Stimulated activated CD8-positive, alpha-beta memory T cell treated with anti-CD3 and anti-CD28 coated beads, Interleukin-7, amount 100 ng/mL, for 1 hour (primary cell): Measurements from ENCODE around the gene PRKCE.

Experiments
- DNase-seq, 2 donors: peaks; one replicate each; pipeline ENCODE4 v3.0.0-alpha.2; 2020; ENCODE audit warnings: low read depth in 2 of 2

The PRKCE gene

DNA sequence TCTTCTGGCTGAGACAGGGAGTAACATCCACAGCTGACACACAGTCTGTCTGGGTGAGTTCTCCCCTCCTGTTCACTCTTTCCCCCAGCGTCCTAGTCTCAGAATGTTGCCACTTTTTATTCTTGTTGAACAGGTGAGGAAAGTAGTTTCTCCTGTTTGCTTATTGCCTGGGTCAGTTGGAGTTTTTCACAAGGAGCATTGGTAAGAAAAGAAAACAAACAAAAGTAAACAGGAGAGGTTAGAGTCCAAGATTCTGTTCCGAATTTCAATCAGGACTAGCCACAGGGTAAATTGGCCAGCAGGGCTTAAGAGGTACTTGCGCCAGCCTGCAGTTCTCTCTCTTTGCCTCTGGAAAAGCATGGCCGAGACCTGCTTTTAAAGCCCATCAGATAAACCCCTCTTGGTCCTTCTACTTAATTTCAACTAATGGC lies 390.7 kb downstream of the PRKCE start:
- no peak for DNase-seq

DNA sequence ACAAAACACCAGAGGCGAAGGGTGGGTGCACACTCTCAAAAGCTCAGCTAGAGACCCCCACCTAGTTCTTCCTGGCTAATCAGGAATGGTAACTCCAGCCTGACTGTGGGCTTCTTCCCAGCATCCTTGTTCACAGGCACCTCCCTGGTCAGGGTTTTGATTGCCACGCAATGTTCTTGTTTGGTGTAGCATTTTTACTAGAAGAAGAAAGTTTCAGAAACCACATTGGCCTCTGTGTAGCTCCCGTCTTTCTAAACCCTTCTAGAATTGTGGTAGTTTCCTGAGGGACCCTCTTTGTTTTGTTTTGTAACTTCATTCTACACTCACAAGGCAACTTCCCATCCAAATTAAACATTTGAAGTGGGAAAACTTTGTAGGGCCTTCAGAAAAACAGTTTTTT lies 391.2 kb downstream of the PRKCE start:
- DNase-seq, result no peak

- DNase-seq, result no peak
Observed at GRCh38 chr2:46045888-46046287, 394.4 kb downstream of the PRKCE start.

DNA sequence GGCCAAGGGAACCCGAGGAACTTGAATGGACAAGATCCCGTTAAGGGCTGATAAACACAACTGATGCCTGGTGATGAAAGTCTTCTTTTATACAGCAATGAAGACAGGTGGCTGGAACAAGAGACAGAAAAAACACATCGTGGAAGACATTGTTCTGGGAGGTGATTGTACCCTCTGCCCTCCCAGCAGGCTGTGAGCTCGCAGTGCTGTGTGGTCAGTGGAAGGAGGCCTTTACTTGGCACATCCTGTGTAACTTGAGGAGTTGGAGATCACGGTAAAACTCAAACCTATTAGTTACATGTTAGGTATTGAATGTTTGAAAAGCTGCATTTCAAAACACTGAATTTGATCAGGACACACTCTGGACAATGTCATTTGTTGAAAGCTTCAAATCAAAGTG lies 395.8 kb downstream of the PRKCE start:
- DNase-seq, result no peak

DNA sequence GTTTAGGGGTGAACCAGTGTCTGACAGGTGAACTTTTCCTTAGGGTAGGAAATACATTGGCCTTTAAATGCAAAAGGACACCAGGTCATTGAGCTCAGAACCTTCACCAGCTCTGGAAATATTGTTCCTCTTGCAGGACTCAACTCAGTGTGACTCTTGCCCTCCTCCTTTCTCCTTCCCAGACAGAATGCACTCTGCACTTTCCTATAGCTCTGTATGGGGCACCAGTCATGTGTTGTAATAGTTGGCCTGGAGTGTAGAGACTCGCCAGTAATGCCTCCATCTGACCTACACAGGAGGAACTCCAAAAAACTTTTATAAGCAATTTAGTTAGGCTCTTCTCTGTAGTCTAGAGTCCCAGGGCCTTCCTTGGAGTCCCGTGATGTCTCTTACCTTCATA lies 397.2 kb downstream of the PRKCE start:
- no peak for DNase-seq

GRCh38 chr2:46050027-46050426 lies 398.6 kb downstream of the PRKCE start:
- DNase-seq, result no peak

- no peak for DNase-seq
Observed at GRCh38 chr2:46050489-46050888, 399.0 kb downstream of the PRKCE start.

GRCh38 chr2:46051085-46051484 lies 399.6 kb downstream of the PRKCE start:
- DNase-seq, result no peak

GRCh38 chr2:46053564-46053963 lies 402.1 kb downstream of the PRKCE start:
- DNase-seq, result no peak

- no peak for DNase-seq
Observed at GRCh38 chr2:46056541-46056940, 405.1 kb downstream of the PRKCE start.

DNA sequence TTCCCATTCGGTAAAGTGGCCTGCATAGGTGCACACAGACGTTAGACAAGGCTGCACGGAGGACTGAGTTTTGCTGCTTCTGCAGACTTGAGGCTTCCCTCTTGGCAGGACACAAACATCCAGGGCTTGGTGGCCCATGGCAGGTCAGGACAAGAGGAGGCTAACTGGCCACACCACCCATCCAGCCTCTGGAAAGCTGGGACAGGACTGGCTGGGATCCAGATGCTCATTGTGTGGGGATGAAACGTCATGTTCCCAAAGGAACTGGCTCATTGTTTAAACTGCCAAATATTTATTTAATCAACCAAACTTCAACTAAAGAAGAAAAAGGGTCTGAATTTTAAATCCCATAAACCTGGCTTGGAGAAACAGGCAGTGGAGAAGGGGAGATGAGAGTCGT lies 406.7 kb downstream of the PRKCE start:
- DNase-seq, result no peak

- peak; percentile 24 to 49 for DNase-seq
Observed at GRCh38 chr2:46062637-46063412, 411.4 kb downstream of the PRKCE start.

DNA sequence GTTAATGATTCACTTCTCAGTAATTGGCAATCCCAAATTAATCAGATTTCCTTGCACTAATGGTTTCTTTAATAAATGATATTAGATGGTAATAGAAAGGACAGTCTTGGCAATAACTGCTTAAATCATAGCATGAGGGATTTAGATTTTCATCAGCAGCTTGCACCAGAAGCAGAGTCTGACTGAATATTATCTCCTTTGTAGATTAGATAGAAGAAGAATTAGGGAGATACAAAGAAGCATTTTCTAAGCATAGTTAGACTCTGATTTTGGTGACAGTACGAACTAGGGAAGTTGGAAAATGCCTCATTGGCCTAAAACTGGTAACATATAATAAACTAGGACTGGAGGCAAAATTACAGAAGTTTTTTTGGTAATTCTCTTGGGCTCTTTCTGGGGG lies 412.9 kb downstream of the PRKCE start:
- no peak for DNase-seq

DNA sequence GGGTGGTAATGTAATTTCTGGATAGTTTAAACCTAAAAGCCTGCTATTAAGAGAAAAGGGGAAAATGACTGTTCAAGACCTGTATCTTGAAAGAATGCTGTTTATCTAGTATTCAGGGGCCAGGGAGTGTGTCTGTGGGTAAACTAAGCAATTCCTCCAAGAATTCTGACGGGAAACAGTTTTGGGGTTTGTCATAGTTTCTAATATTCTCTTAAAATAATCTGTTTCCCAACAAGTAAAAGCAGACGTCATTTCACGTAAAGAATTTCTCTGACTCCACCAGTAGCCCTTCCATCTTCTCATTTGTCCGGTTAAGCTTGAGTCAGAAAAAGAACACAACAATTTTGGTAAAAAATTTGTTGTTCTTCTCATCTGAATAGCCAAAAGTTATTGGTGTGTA lies 413.7 kb downstream of the PRKCE start:
- DNase-seq, result no peak

DNA sequence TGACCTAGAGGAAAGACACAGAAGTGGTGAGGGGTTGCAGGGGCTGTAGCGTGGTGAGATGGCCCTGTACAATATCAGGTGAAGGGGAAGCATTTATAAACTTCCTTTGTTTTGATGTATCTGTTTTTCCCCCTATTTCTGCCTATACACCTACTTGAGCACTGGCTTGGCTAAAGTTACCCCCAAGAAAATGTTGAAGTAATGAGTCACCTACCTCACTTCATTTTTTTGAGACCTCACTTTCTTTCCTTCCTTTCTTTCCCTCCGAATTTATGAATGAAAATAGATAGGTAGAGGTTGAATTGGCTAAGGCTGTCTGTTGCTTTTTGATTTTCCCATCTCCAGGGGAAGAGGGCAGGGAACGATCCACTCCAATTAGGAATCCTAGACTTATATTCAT lies 414.6 kb downstream of the PRKCE start:
- no peak for DNase-seq

- no peak for DNase-seq
Observed at GRCh38 chr2:46066601-46067000, 415.1 kb downstream of the PRKCE start.

- DNase-seq, result no peak
Observed at GRCh38 chr2:46067062-46067461, 415.6 kb downstream of the PRKCE start.

DNA sequence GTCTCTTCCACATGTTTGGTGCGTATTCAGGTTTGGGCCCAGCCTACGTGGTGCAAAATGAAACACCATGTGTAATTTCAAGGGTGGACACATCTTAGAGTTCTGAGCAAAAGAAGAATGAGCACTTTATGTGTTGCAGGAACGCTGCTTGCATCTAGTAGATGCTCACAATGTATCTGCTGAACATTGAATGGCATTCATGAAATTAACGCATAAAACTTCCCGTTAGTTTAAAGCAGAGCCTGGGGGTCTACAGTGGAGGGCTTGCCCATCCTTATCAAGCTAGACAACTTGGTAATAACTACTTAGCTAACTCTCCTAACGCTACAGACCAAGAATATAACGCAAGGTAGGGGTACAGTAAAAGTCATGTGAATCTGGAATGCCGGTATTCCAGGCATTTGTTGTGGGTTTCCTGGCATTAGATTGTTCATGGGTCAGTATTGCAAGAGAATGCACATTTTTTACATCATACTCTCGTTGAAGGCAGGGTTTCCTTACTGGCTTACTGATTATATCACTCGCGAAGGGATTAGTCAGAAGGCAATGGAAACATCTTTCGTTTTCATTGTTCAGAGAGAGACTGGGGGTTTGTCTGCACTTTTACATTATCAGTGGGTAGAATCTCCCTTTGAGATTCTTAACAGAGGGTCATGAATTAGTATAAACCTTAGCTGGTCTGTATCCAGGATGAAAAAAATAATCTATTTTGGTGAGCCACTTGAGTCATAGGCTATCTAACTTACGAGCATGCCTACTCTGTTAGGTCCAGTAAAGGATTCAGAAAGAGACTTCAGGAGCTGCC lies 416.2 kb downstream of the PRKCE start:
- no peak for DNase-seq

DNA sequence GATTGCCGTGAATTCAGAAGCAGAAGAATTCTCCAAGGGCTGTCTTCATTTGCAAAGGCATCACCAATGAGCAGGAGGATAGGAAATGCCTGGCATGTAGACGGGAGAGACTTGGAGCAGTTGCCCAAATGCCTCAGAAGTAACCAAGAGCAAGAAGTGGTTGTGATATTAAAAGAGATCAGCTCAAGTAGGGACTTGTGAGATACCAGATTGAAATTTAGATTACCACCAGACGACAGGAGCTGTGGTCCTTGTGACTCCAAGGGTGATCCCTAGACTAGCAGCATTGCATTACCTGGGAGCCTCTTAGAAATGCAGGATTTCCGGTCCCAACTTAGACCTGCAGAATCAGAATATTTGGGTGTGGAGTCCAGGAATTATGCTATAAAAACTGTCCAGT lies 417.2 kb downstream of the PRKCE start:
- no peak for DNase-seq

DNA sequence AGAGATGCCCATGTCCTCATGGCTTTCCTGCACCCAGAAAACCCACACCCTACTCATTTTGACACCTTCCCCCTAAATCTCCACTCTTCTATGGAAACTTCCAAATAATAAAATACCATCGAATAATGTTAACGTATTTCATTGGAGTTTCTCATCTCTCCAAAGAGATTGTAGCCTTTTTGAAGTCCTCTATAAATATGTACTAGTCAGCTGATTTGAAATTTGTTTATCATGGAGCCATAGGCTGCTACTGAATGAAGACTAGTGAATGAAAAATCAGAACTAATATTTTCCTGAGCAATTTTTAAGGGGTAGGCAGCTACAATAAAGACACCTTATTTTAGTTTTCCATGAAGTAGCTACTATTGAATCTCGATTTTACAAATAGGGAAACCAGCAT lies 419.6 kb downstream of the PRKCE start:
- DNase-seq, result no peak

- no peak for DNase-seq
Observed at GRCh38 chr2:46072101-46072820, 420.8 kb downstream of the PRKCE start.

DNA sequence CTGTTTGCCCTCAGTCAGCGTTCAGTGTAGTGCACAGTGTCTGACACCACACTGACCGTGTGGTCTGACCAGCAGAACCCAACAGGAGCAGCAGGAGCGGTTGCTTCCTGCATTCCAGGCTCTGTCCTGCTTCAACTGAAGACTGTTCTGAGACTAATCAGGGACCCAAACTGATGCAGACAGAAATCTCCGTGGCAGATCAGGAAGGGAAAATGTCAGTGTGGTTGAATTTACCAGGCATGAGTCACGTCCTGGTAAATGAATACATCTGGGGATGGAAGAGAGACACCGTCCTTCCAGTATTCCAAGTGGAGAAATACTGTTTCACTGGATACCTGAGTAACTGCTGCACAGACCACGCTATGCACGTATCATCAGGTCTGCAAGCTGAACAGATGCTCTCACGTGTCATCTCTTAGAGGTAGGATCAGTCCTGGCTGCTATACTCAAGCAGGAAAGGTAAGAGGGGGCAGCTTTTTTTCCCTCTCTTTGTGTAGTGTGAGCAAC lies 422.1 kb downstream of the PRKCE start:
- no peak for DNase-seq
